Brain microvascular endothelial cell (primary cell): ENCODE data around the gene ZBTB32.

Source experiments
- DNase-seq: peaks from one replicate; pipeline ENCODE4 v3.0.0-alpha.2; 2020
- H3K27ac ChIP-seq: fragments of 250-450 bp; sonication (Bioruptor Pico); 2 replicates; pipeline ENCODE4 v1.5.1; 2020; ENCODE audit warnings: mild to moderate bottlenecking, moderate library complexity
- H3K27me3 ChIP-seq: fragments of 250-450 bp; sonication (Bioruptor Pico); replicated peaks from 2 replicates; pipeline ENCODE4 v1.5.1; 2020; ENCODE audit warnings: mild to moderate bottlenecking
- H3K36me3 ChIP-seq: fragments of 250-450 bp; sonication (Bioruptor Pico); replicated peaks from 2 replicates; pipeline ENCODE4 v1.5.1; 2020; ENCODE audit warnings: mild to moderate bottlenecking
- H3K4me3 ChIP-seq: 2 replicates; pipeline ENCODE4 v1.5.1; 2011; ENCODE audit warnings: low read depth, mild to moderate bottlenecking, control low read depth, low read length, moderate library complexity
- in situ Hi-C: cut with HindIII; loops from 2 replicates; pipeline ENCODE4 v1.10.0; 2017; ENCODE audit warnings: low sequenced_read_pairs, low pct_ligation_motif_present
- TF ChIP-seq, protein P1 (sequence below): IDR thresholded peaks from 2 replicates; pipeline ENCODE4 v1.5.1; 2011; ENCODE audit warnings: low read depth, mild to moderate bottlenecking, moderate library complexity, low read length, control low read depth, inconsistent platforms; ENCODE audit errors: missing control alignments

The ZBTB32 gene

DNA sequence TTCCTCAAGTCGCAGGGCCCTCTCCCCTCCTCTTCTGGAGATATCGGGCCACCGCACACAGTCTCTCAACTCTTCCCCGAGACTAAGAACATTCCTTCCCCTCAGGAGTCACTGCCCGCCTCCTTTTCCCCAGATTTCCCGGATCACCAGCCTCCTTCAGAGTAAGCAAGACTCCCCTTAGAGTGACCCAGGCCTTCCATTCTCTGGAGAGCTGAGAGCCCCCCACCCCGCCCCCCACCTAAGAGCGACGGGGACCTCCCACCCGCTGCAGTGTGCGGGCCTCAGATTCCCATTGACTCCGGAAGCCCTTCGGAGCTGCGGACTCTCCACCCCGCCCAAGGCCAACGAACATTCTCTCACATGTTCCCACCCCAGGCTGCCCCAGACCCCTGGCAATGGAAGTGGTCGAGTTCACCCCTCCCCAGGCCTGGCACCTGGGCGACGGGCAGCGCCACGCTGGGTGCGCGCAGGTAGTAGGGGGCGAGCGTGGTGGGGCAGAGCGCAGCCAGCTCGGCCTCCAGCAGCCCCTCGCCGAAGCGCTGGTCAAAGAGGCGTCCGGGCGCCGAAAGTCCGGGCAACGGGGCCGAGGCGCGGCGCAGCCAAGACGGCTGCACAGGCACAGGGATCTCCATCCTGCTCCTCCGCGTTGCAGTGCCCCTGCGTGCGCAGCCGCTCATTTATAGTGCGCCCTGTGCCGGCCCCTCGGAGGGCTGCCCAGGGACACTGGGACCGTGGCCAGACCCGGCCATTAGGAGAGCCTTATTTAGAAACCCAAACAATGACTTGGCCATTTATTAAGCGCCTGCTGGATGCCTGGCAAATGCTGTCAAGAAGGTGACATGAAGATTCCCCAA, 52.2 kb downstream of the ZBTB32 start, which contains the start of gene HSPB6:
Gene HSPB6 (minus strand): TSS at position 653 of the 854 bp plus-strand sequence. CDS start 21 bp downstream, at position 632.
- in situ Hi-C loops = no loop called here
- Histone ChIP-seq H3K27ac (peak within 1 kb of the TSS; percentile 88), H3K27me3 (no peaks in the 10 kb centered on the region), H3K36me3 (peaks cover 26% of the 10 kb centered on the region), H3K4me3 (peak within 1 kb of the TSS; percentile 98)
- TF ChIP-seq, protein P1, sequence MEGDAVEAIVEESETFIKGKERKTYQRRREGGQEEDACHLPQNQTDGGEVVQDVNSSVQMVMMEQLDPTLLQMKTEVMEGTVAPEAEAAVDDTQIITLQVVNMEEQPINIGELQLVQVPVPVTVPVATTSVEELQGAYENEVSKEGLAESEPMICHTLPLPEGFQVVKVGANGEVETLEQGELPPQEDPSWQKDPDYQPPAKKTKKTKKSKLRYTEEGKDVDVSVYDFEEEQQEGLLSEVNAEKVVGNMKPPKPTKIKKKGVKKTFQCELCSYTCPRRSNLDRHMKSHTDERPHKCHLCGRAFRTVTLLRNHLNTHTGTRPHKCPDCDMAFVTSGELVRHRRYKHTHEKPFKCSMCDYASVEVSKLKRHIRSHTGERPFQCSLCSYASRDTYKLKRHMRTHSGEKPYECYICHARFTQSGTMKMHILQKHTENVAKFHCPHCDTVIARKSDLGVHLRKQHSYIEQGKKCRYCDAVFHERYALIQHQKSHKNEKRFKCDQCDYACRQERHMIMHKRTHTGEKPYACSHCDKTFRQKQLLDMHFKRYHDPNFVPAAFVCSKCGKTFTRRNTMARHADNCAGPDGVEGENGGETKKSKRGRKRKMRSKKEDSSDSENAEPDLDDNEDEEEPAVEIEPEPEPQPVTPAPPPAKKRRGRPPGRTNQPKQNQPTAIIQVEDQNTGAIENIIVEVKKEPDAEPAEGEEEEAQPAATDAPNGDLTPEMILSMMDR = no peak
- peak; percentile 29 for DNase-seq

DNA sequence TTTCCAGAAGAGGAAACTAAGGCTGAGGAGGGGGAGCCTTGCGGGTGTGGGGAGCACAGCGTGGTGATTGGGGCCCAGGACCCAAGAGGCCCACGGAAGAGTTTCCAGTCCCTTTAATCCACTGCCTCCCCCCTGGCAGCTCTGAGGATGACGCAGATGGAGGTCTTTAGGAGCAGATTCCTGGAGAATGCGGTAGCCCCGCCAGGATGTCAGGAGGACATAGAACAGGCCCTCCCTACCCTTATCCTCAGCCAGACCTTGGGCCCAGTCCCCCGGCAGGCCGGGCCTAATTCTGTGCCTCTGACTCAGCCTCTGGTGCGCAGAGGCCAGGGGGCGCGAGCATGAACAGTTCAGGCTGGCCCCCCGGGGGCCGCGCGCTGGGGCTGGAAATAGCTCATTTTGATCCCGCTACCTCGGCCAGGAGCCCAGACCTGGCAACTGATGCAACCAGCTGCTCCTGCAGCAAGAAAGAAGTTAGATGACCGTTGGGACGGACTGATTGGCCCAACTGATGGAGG, 52.9 kb downstream of the ZBTB32 start:
- peaks cover 27% of the 10 kb centered on the region for H3K36me3 ChIP-seq
- in situ Hi-C loops = no loop called here
- H3K27ac ChIP-seq = peak overlapping the region; percentile 88
- peak overlapping the region; percentile 98 for H3K4me3 ChIP-seq
- H3K27me3 ChIP-seq = no peaks in the 10 kb centered on the region
- TF ChIP-seq, protein P1 = no peak
- peak; percentile 93 for DNase-seq

DNA sequence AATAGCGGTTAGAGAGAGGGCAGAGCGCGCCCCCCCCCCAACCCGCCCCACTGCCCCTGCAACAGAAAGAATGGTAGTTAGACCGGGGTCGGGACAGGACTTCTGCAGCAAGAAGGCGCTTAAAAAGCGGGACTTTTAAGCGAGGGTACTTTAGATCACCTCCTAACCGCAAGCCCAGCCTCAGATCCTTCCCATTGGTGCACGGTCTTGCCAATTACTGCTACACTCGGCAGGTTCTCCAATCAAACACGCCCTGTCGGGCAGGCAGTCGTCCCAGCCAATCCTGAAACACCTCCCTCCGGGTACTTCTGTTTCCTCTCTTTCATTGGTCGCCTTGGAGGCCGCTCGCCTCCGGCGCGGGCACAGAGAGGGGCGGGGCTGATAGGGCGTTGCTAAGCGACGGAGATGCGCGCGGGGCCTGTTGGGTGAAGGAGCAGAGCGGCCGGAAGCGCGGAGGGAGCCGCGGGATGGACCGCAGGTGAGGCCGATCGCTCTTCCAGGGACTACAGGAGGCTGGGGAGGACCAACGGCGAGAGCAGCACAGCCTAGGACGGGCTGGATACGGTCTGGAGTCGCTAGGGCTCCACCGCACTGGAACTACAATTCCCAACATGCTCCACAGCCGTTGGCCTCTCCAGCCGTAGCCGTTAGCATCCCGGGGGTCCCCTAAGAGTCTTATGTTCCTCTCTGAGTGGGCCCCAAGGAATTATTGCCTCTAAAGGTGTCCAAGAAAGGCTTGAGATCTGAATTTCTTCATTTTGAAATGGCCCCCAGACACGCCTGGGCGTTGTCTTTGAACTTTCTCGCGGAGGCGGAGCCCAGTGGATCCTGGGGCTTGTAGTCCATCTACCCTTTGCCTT, 53.6 kb downstream of the ZBTB32 start, which contains the start of gene PROSER3:
Gene PROSER3 (plus strand): TSS at position 428 of the 860 bp plus-strand sequence. CDS start 40 bp downstream, at position 468.
- DNase-seq = peak; percentile 100
- H3K36me3 ChIP-seq = peaks cover 21% of the 10 kb centered on the region
- in situ Hi-C loops = no loop called here

DNA sequence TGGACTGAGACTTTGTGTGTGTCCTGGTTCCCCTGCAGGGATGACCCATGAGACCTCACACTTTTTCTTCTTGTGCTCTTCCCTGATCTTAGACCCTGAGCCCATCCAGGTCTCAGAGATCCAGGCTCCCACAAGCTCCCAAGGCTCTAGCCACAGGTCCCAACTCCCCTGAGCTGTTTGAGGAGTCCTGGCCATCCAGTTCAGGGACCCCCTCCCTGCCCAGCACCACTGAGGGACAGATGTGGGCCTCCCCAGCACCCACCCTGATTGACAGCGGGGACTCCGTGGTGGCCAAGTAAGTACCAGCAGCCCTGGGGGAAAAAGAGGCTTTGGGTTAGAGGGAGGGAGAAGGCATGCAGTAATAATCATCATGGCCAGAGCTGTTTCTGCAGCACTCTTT, 55.3 kb downstream of the ZBTB32 start:
- Histone ChIP-seq H3K4me3 (no peak overlapping the region), H3K36me3 (peaks cover 16% of the 10 kb centered on the region), H3K27ac (no peak overlapping the region), H3K27me3 (no peaks in the 10 kb centered on the region)
- TF ChIP-seq, protein P1 = no peak
- DNase-seq = no peak
- in situ Hi-C loops = no loop called here

More for the DNA sequence above, 53.6 kb downstream of the ZBTB32 start, which contains the start of gene PROSER3:
- no peaks in the 10 kb centered on the region for H3K27me3 ChIP-seq
- peak within 1 kb of the TSS; percentile 88 for H3K27ac ChIP-seq
- peak within 1 kb of the TSS; percentile 98 for H3K4me3 ChIP-seq
- TF ChIP-seq, protein P1 = no peak

DNA sequence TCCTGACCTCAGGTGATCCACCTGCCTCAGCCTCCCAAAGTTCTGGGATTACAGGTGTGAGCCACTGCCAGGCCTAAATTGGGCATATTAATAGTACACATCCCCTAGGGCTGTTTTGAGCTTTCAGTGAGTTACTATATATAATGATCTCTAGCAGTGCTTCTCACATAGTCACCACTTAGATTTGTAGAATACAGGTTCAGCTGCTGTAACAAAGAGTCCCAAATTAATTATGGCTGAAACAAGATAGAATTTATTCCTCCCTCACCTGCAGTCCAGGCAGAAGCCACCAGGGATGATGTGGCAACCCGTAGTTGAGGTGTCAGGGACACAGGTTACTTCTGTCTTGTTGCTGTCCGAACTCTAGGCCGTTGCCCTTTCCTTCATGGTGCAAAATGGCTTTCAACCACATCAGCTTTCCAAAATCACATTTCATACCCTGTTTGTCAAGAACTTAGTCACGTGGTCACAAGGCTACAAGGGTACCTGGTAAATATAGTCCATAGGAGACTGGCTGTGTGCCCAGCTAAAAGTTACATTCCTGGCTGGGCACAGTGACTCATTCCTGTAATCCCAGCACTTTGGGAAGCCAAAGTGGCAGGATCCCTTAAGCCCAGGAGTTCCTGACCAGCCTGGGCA, 56.5 kb downstream of the ZBTB32 start:
- no peaks in the 10 kb centered on the region for H3K27me3 ChIP-seq
- H3K4me3 ChIP-seq = no peak overlapping the region
- H3K27ac ChIP-seq = no peak overlapping the region
- TF ChIP-seq, protein P1 = no peak
- no peak for DNase-seq
- in situ Hi-C loops = no loop called here
- H3K36me3 ChIP-seq = peaks cover 20% of the 10 kb centered on the region
